ENCODE data around the gene CDKL1.
A peak's percentile ranks its signal among the peaks of the same experiment; 100 is the strongest.
"Not testable (repeated sequence)": the region's sequence is repeated elsewhere in the genome, so short reads cannot be mapped to it uniquely, and the experiment has no call there.

CDKL1 gene

GRCh38 chr14:50335389-50335788, 61.3 kb downstream of the CDKL1 start:
- Histone ChIP-seq H3K4me1 (ENCODE audit: control insufficient read depth, insufficient read depth, low read length) (peaks cover 13% of the 10 kb centered on the region), H3K27ac (ENCODE audit: low read depth, low read length) (peak overlapping the region; percentile 62), H3K27me3 (ENCODE audit: control insufficient read depth, insufficient read depth, low read length) (no peaks in the 10 kb centered on the region), H3K4me3 (ENCODE audit: low read length) (no peak overlapping the region), H3K36me3 (ENCODE audit: control insufficient read depth, insufficient read depth, low read length) (peaks cover 3% of the 10 kb centered on the region), H3K9ac (ENCODE audit: low read length) (no peak overlapping the region)

GRCh38 chr14:50334211-50334610, 62.5 kb downstream of the CDKL1 start:
- Histone ChIP-seq H3K4me3 (ENCODE audit: low read length) (no peak overlapping the region), H3K9ac (ENCODE audit: low read length) (no peak overlapping the region), H3K4me1 (ENCODE audit: control insufficient read depth, insufficient read depth, low read length) (peaks cover 13% of the 10 kb centered on the region), H3K27ac (ENCODE audit: low read depth, low read length) (no peak overlapping the region), H3K36me3 (ENCODE audit: control insufficient read depth, insufficient read depth, low read length) (peaks cover 4% of the 10 kb centered on the region), H3K27me3 (ENCODE audit: control insufficient read depth, insufficient read depth, low read length) (no peaks in the 10 kb centered on the region)

- Histone ChIP-seq H3K4me1 (ENCODE audit: control insufficient read depth, insufficient read depth, low read length) (peaks cover 13% of the 10 kb centered on the region), H3K36me3 (ENCODE audit: control insufficient read depth, insufficient read depth, low read length) (peaks cover 4% of the 10 kb centered on the region), H3K4me3 (ENCODE audit: low read length) (no peak overlapping the region), H3K27ac (ENCODE audit: low read depth, low read length) (no peak overlapping the region), H3K27me3 (ENCODE audit: control insufficient read depth, insufficient read depth, low read length) (no peaks in the 10 kb centered on the region), H3K9ac (ENCODE audit: low read length) (no peak overlapping the region)
These were observed 63.6 kb downstream of the CDKL1 start for GRCh38 chr14:50333014-50333509.

GRCh38 chr14:50331596-50331995, 65.1 kb downstream of the CDKL1 start:
- Histone ChIP-seq H3K27ac (ENCODE audit: low read depth, low read length) (no peak overlapping the region), H3K36me3 (ENCODE audit: control insufficient read depth, insufficient read depth, low read length) (peaks cover 4% of the 10 kb centered on the region), H3K4me1 (ENCODE audit: control insufficient read depth, insufficient read depth, low read length) (peaks cover 13% of the 10 kb centered on the region), H3K9ac (ENCODE audit: low read length) (no peak overlapping the region), H3K27me3 (ENCODE audit: control insufficient read depth, insufficient read depth, low read length) (no peaks in the 10 kb centered on the region), H3K4me3 (ENCODE audit: low read length) (no peak overlapping the region)

- peak overlapping the region; percentile 76 for H3K27ac ChIP-seq (ENCODE audit: low read depth, low read length)
- H3K27me3 ChIP-seq (ENCODE audit: control insufficient read depth, insufficient read depth, low read length): no peaks in the 10 kb centered on the region
- peak overlapping the region; percentile 7 for H3K4me3 ChIP-seq (ENCODE audit: low read length)
- peaks cover 2% of the 10 kb centered on the region for H3K36me3 ChIP-seq (ENCODE audit: control insufficient read depth, insufficient read depth, low read length)
- H3K4me1 ChIP-seq (ENCODE audit: control insufficient read depth, insufficient read depth, low read length): peaks cover 4% of the 10 kb centered on the region
- H3K9ac ChIP-seq (ENCODE audit: low read length): no peak overlapping the region
These were observed 75.5 kb downstream of the CDKL1 start for GRCh38 chr14:50321009-50321660.

GRCh38 chr14:50320283-50320682, 76.4 kb downstream of the CDKL1 start:
- no peak overlapping the region for H3K9ac ChIP-seq (ENCODE audit: low read length)
- peak overlapping the region; percentile 58 for H3K27ac ChIP-seq (ENCODE audit: low read depth, low read length)
- no peak overlapping the region for H3K4me3 ChIP-seq (ENCODE audit: low read length)
- peaks cover 4% of the 10 kb centered on the region for H3K4me1 ChIP-seq (ENCODE audit: control insufficient read depth, insufficient read depth, low read length)
- H3K36me3 ChIP-seq (ENCODE audit: control insufficient read depth, insufficient read depth, low read length): peaks cover 2% of the 10 kb centered on the region
- no peaks in the 10 kb centered on the region for H3K27me3 ChIP-seq (ENCODE audit: control insufficient read depth, insufficient read depth, low read length)

- no peak overlapping the region for H3K9ac ChIP-seq (ENCODE audit: low read length)
- H3K36me3 ChIP-seq (ENCODE audit: control insufficient read depth, insufficient read depth, low read length): peaks cover 2% of the 10 kb centered on the region
- no peak overlapping the region for H3K27ac ChIP-seq (ENCODE audit: low read depth, low read length)
- H3K27me3 ChIP-seq (ENCODE audit: control insufficient read depth, insufficient read depth, low read length): no peaks in the 10 kb centered on the region
- peaks cover 4% of the 10 kb centered on the region for H3K4me1 ChIP-seq (ENCODE audit: control insufficient read depth, insufficient read depth, low read length)
- H3K4me3 ChIP-seq (ENCODE audit: low read length): no peak overlapping the region
These were observed 77.0 kb downstream of the CDKL1 start for GRCh38 chr14:50319721-50320120.

- Histone ChIP-seq H3K27ac (ENCODE audit: low read depth, low read length) (no peak overlapping the region), H3K36me3 (ENCODE audit: control insufficient read depth, insufficient read depth, low read length) (peaks cover 2% of the 10 kb centered on the region), H3K9ac (ENCODE audit: low read length) (no peak overlapping the region), H3K27me3 (ENCODE audit: control insufficient read depth, insufficient read depth, low read length) (no peaks in the 10 kb centered on the region), H3K4me3 (ENCODE audit: low read length) (no peak overlapping the region), H3K4me1 (ENCODE audit: control insufficient read depth, insufficient read depth, low read length) (peaks cover 4% of the 10 kb centered on the region)
These were observed 77.4 kb downstream of the CDKL1 start for GRCh38 chr14:50319293-50319692.

- Histone ChIP-seq H3K27me3 (ENCODE audit: control insufficient read depth, insufficient read depth, low read length) (no peaks in the 10 kb centered on the region), H3K9ac (ENCODE audit: low read length) (no peak overlapping the region), H3K27ac (ENCODE audit: low read depth, low read length) (no peak overlapping the region), H3K36me3 (ENCODE audit: control insufficient read depth, insufficient read depth, low read length) (peaks cover 2% of the 10 kb centered on the region), H3K4me1 (ENCODE audit: control insufficient read depth, insufficient read depth, low read length) (peaks cover 6% of the 10 kb centered on the region), H3K4me3 (ENCODE audit: low read length) (no peak overlapping the region)
These were observed 78.6 kb downstream of the CDKL1 start for GRCh38 chr14:50318031-50318626.

GRCh38 chr14:50314098-50314497, 82.6 kb downstream of the CDKL1 start:
- not testable (repeated sequence) for H3K36me3 ChIP-seq (ENCODE audit: control insufficient read depth, insufficient read depth, low read length); H3K27ac ChIP-seq (ENCODE audit: low read depth, low read length); H3K27me3 ChIP-seq (ENCODE audit: control insufficient read depth, insufficient read depth, low read length); H3K4me3 ChIP-seq (ENCODE audit: low read length); H3K4me1 ChIP-seq (ENCODE audit: control insufficient read depth, insufficient read depth, low read length); H3K9ac ChIP-seq (ENCODE audit: low read length)

GRCh38 chr14:50312734-50313054, 84.0 kb downstream of the CDKL1 start:
- Histone ChIP-seq H3K4me3 (ENCODE audit: low read length) (peak overlapping the region; percentile 69), H3K27ac (ENCODE audit: low read depth, low read length) (peak overlapping the region; percentile 97), H3K4me1 (ENCODE audit: control insufficient read depth, insufficient read depth, low read length) (peaks cover 8% of the 10 kb centered on the region), H3K9ac (ENCODE audit: low read length) (peak overlapping the region; percentile 80), H3K36me3 (ENCODE audit: control insufficient read depth, insufficient read depth, low read length) (no peaks in the 10 kb centered on the region), H3K27me3 (ENCODE audit: control insufficient read depth, insufficient read depth, low read length) (no peaks in the 10 kb centered on the region)

- Histone ChIP-seq H3K36me3 (ENCODE audit: control insufficient read depth, insufficient read depth, low read length) (no peaks in the 10 kb centered on the region), H3K27me3 (ENCODE audit: control insufficient read depth, insufficient read depth, low read length) (no peaks in the 10 kb centered on the region), H3K4me1 (ENCODE audit: control insufficient read depth, insufficient read depth, low read length) (peaks cover 8% of the 10 kb centered on the region), H3K4me3 (ENCODE audit: low read length) (peak within 1 kb of the TSS; percentile 69), H3K27ac (ENCODE audit: low read depth, low read length) (peak within 1 kb of the TSS; percentile 97), H3K9ac (ENCODE audit: low read length) (peak within 1 kb of the TSS; percentile 80)
These were observed 84.5 kb downstream of the CDKL1 start, which contains the start of the genes DMAC2L and L2HGDH for GRCh38 chr14:50311972-50312733. TSS of gene DMAC2L (plus strand) at chr14:50312324. CDS start at chr14:50321488, 9,164 bp downstream. TSS of gene L2HGDH (minus strand) at chr14:50312229. CDS start at chr14:50312150, 79 bp downstream.

Data from rectal smooth muscle tissue (tissue), 1 donor.